SU-DHL-6 (cell line): ENCODE measurements around the gene ITSN1.

Source experiments
- H2AFZ ChIP-seq: fragments of 200-600 bp; sonication (generic); 2 replicates; pipeline ENCODE4 v1.6.1; 2014; ENCODE audit warnings: low read depth, mild to moderate bottlenecking, moderate library complexity, mixed read lengths, antibody characterized with exemption, low read length; ENCODE audit not compliant: severe bottlenecking
- H3F3A ChIP-seq: fragments of 200-600 bp; shearing (Covaris generic); 2 replicates; pipeline ENCODE4 v1.6.0; 2016; ENCODE audit warnings: antibody characterized with exemption, mild to moderate bottlenecking; ENCODE audit not compliant: insufficient read depth
- H3K27ac ChIP-seq: fragments of 200-600 bp; sonication (generic); 2 replicates; pipeline ENCODE4 v1.5.1; 2016; ENCODE audit warnings: low read depth, mild to moderate bottlenecking, low read length, moderate library complexity, mixed read lengths
- H3K27me3 ChIP-seq: fragments of 200-600 bp; sonication (generic), shearing (Covaris generic); 2 replicates; pipeline ENCODE4 v1.6.0; 2014; ENCODE audit warnings: mild to moderate bottlenecking, low read length
- H3K36me3 ChIP-seq: fragments of 200-600 bp; sonication (generic); 2 replicates; pipeline ENCODE4 v1.6.1; 2014; ENCODE audit warnings: mild to moderate bottlenecking, low read length, mixed read lengths
- H3K4me2 ChIP-seq: fragments of 300-600, 200-600 bp; shearing (Covaris generic), sonication (generic); 2 replicates; pipeline ENCODE4 v1.6.0; 2014; ENCODE audit warnings: low read length, low read depth, mild to moderate bottlenecking; ENCODE audit not compliant: poor library complexity, severe bottlenecking
- H3K4me3 ChIP-seq: fragments of 200-600 bp; sonication (generic); 2 replicates; pipeline ENCODE4 v1.5.1; 2014; ENCODE audit warnings: antibody characterized with exemption, low read length, mild to moderate bottlenecking, mixed read lengths; ENCODE audit not compliant: insufficient read depth, poor library complexity, severe bottlenecking
- H3K79me2 ChIP-seq: fragments of 200-600 bp; sonication (generic); 2 replicates; pipeline ENCODE4 v1.6.1; 2014; ENCODE audit warnings: mild to moderate bottlenecking, low read length, moderate library complexity; ENCODE audit not compliant: insufficient read depth
- H3K9ac ChIP-seq: fragments of 200-600 bp; sonication (generic); 2 replicates; pipeline ENCODE4 v1.7.0; 2014; ENCODE audit warnings: mild to moderate bottlenecking, low read length
- H3K9me2 ChIP-seq: fragments of 200-600 bp; sonication (generic); replicated peaks from 2 replicates; pipeline ENCODE4 v1.6.1; 2014; ENCODE audit warnings: low read length; ENCODE audit not compliant: insufficient read depth
- H3K9me3 ChIP-seq: fragments of 200-600 bp; sonication (generic); 2 replicates; pipeline ENCODE4 v1.6.1; 2014; ENCODE audit warnings: low read length, mixed read lengths; ENCODE audit not compliant: insufficient read depth
- H4K20me1 ChIP-seq: fragments of 200-600 bp; sonication (generic); 2 replicates; pipeline ENCODE4 v1.6.1; 2014; ENCODE audit warnings: low read depth, mild to moderate bottlenecking, antibody characterized with exemption, low read length, moderate library complexity, mixed read lengths
- EZH2phosphoT487 ChIP-seq: fragments of 200-600 bp; sonication (generic), shearing (Covaris generic); conservative IDR thresholded peaks from 2 replicates; pipeline ENCODE4 v1.6.1; 2018; ENCODE audit warnings: mild to moderate bottlenecking, antibody characterized with exemption, low read length, moderate library complexity, mixed read lengths
- TF ChIP-seq, protein P1 (sequence below): fragments of 200-600 bp; sonication (generic); IDR thresholded peaks from one replicate; pipeline ENCODE4 v1.5.1; 2017; ENCODE audit warnings: antibody characterized with exemption, mild to moderate bottlenecking, low read length, moderate library complexity; ENCODE audit not compliant: insufficient read depth, poor library complexity, severe bottlenecking

The ITSN1 gene

DNA sequence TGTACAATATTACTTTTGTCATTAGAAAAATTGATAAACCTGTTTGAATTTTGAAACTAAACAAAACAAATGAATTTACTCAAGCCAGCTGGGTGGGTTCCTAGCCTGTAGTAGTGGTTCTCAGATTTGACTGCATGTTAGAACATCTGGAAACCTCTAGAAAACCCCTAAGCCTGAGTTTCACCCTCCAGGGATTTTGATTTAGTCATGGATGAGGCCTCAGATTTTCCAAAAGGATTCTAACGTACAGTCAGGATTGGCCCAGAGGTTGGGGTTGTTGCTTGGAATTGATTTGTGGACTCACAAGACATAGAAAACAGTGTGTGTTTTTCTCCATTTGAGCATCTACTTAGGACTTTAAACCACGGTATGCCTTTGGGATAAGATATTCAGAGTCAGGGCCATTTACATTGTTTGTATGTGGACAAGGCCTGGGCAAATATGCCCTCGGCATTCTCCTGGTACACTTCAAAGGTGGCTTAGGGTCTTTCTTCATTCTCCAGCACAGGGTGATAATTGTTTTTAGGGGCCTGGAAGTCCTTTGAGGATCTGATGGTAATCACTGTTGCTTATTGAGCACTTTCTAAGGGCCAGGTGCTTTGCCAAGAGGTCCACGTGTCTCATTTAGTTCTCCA, 230.7 kb downstream of the ITSN1 start:
- Histone ChIP-seq H3K79me2 (no peaks in the 10 kb centered on the region), H3F3A (no peaks in the 10 kb centered on the region), H3K9me3 (no peaks in the 10 kb centered on the region), H3K9me2 (no peaks in the 10 kb centered on the region), H3K36me3 (no peaks in the 10 kb centered on the region), H2AFZ (no peak overlapping the region), H3K27me3 (no peaks in the 10 kb centered on the region), H3K4me3 (no peak overlapping the region), H3K9ac (no peak overlapping the region), H3K4me2 (no peak overlapping the region), H3K27ac (no peak overlapping the region), H4K20me1 (no peaks in the 10 kb centered on the region)
- TF ChIP-seq EZH2phosphoT487 = no peak
- TF ChIP-seq, protein P1, sequence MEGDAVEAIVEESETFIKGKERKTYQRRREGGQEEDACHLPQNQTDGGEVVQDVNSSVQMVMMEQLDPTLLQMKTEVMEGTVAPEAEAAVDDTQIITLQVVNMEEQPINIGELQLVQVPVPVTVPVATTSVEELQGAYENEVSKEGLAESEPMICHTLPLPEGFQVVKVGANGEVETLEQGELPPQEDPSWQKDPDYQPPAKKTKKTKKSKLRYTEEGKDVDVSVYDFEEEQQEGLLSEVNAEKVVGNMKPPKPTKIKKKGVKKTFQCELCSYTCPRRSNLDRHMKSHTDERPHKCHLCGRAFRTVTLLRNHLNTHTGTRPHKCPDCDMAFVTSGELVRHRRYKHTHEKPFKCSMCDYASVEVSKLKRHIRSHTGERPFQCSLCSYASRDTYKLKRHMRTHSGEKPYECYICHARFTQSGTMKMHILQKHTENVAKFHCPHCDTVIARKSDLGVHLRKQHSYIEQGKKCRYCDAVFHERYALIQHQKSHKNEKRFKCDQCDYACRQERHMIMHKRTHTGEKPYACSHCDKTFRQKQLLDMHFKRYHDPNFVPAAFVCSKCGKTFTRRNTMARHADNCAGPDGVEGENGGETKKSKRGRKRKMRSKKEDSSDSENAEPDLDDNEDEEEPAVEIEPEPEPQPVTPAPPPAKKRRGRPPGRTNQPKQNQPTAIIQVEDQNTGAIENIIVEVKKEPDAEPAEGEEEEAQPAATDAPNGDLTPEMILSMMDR = no peak

DNA sequence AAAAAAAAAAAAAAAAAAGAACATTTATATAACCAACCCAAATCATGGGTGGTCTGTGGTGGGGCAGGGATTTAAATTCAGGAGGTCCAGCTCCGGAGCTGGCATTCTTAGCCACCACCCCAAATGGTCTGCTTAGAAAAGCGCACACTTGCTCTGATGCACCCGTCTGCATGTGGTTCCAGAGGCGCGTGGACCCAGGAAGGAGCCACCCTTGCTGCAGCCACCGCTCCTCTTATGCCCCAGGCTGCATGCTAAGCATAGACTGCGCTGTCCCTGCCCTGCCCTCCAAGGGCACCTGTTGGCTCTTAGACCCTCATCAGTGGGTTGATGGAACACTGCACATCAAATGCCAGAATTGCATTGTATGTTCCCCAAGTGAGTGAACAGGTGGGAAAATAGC, 231.9 kb downstream of the ITSN1 start:
- Histone ChIP-seq H3K79me2 (no peaks in the 10 kb centered on the region), H4K20me1 (no peaks in the 10 kb centered on the region), H3K4me2 (no peak overlapping the region), H3K27me3 (no peaks in the 10 kb centered on the region), H2AFZ (no peak overlapping the region), H3K27ac (no peak overlapping the region), H3K9ac (no peak overlapping the region), H3K36me3 (no peaks in the 10 kb centered on the region), H3K9me3 (no peaks in the 10 kb centered on the region), H3K9me2 (no peaks in the 10 kb centered on the region), H3K4me3 (no peak overlapping the region), H3F3A (no peaks in the 10 kb centered on the region)
- no peak for TF ChIP-seq EZH2phosphoT487
- TF ChIP-seq, protein P1 = no peak

DNA sequence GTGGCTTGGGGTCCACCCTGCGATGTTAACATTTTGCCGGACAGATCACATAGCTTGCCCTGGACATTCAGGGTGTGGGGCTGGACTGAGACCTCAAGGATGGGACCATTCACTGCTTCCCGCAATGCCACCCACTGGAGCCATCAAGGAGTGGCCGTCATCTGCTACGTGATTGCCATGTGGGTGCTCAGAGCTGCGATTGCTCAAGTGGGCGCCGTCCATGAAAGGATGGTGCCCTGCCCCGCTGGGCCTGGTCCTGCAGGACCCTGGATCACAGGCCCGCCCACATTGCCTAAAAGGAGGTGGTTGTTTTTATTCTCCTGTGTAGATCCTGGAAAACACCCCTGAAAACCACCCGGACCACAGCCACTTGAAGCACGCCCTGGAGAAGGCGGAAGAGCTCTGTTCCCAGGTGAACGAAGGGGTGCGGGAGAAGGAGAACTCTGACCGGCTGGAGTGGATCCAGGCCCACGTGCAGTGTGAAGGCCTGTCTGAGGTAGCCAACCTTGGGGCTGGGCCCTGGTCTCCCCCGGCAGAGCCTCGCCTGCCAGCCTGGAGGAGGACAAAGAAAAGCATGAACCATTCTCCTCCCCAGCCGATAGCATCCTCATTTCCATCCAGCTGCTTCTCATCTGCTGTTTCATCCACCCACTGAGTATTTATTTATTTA, 232.9 kb downstream of the ITSN1 start:
- no peak for TF ChIP-seq EZH2phosphoT487
- TF ChIP-seq, protein P1 = no peak
- no peak overlapping the region for H2AFZ ChIP-seq

More for the DNA sequence above, 232.9 kb downstream of the ITSN1 start:
- H3K79me2 ChIP-seq = no peaks in the 10 kb centered on the region
- H3K9ac ChIP-seq = no peak overlapping the region
- no peaks in the 10 kb centered on the region for H4K20me1 ChIP-seq
- H3K4me3 ChIP-seq = no peak overlapping the region
- H3F3A ChIP-seq = no peaks in the 10 kb centered on the region
- H3K9me2 ChIP-seq = no peaks in the 10 kb centered on the region
- H3K9me3 ChIP-seq = no peaks in the 10 kb centered on the region
- no peaks in the 10 kb centered on the region for H3K27me3 ChIP-seq
- H3K4me2 ChIP-seq = no peak overlapping the region
- no peak overlapping the region for H3K27ac ChIP-seq
- H3K36me3 ChIP-seq = no peaks in the 10 kb centered on the region
